ENCODE measurements around the gene NHSL1.
"Not testable (repeated sequence)": the region's sequence is repeated elsewhere in the genome, so short reads cannot be mapped to it uniquely, and the experiment has no call there.

Gene NHSL1

DNA sequence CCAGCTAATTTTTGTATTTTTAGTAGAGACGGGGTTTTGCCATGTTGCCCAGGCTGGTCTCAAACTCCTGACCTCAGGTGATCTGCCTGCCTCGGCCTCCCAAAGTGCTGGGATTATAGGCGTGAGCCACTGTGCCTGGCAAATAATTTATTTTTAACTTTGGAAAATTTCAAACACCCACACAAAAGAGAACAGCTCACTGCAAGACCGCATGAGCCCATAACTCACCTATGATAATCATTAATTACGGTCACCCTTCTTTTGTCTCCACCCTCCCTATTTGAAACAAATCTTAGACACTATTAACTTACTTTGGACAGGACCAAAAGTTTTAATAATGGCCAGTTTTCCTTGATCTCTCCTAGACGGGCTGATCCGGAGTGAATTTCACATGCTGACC is 74.0 kb downstream of the NHSL1 start:
- DNase-seq (ENCODE audit: low read depth in 2 of 2), result not testable (repeated sequence)

DNA sequence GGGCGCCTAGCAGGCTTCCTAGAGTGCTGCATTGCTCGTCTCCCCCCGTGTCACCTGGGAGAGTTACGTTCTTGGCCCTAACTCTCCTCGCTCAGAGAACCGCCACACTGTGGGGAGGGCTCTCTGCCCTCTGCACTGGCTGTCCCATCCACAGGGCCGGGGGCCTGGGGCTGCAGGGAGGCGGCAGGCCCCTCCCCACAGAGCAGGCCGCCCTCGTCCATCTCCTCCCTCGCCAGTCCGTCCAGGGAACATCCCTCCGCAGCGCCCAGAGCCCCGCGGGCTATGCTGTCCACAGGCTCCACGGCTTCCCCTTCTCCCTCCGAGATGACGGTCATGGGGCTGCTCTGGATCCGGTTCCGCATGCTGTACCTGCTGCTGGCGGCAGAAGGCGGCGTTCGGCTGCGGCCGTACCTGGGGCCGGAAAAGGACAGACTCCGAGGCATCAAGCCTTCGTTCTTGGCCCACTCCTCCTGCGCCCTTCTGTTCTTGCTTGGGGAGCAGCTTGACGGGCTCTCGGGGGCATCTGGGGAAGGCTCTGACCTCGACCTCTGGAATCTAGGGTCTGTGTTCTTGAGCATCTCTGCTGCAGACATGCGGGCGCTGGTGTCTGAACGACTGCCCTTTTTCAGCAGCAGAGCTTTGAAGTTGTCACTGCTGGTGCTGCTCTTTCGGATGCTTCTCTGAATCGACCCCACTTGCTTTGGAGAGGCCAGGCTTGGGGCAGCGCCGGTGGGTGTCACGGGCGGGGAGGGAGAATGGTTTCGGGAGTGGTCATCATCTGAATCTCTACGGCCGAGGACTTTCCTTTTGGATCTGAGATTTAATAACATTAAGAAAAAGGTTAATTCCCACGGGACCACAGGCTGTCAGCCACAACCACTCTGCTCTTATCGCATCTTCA is 75.0 kb downstream of the NHSL1 start:
- DNase-seq (ENCODE audit: low read depth in 2 of 2), result no peak

DNA sequence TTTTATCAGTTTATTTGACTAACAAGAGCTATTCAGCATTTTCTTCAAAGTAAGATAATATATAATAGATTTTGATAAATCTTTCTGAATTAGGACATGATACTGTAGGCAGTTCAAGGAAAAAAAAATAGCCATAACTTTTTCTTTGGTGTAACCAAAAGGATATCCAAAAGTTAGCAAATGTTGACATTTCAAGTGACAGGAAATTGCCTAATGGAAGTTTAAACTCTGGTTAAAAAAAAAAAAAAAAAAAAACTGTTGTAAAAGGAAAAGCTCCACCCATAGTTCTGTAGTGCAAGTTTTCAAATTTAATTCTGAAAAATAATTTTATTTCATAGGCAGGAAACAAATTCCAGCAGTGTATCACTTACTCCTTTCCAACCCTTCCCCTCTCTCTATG is 76.4 kb downstream of the NHSL1 start:
- no peak for DNase-seq (ENCODE audit: low read depth in 2 of 2)

DNA sequence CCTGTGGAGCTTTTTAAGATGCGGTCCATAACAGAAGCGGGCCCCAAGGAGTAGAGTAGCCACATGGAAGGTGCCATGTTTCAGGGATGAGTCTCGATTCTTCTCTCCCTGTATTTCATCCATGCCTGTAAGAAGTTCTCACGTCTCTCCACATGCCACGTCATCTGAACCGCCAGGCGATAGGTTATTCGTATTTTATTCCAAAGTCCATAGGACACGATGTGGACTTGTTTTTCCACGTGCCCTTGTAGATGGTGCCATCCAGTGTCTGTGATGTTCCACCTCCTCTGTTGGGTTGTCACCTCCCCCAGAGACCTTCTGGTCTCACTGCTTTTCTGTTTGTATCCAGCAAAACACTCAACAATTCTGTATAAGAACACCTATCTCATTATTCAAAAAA is 77.7 kb downstream of the NHSL1 start:
- no peak for DNase-seq (ENCODE audit: low read depth in 2 of 2)

DNA sequence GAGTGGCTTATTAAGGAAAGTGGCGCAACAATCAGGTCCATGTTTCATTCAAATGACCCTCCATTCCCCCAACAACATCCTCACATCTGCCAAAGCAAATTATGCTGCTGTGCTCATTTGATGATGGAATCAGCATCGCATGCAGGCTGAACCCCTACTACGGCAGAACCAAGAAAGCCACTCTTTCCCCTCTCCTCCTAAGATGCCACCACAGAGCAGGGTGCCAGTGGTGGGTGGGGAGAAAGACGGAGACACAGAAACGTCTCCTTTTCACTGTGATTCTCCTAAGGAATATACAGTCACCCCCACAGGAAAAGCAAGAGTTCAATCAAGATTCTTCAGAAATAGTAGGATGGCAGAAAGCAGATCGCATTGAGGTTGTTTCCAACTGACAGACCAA is 78.2 kb downstream of the NHSL1 start:
- no peak for DNase-seq (ENCODE audit: low read depth in 2 of 2)

DNA sequence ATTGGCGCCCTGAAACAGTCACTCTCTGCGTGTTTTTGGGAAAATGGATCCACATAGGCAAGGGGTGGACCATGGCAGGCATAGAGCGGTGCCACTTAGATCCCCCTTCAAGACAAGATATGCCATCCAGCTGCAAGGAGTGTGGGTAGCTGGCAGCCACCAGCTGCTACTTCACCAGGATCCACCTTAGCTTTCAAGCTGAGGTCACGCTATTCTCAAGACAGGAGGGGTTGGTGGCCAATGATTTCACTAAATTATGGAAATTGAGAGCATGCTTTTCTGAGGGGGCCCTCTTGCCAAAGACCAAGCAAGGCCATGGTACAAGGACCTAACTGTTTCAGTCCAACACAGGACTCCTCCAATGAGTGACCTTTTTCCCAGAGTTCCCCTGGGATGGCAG is 78.9 kb downstream of the NHSL1 start:
- no peak for DNase-seq (ENCODE audit: low read depth in 2 of 2)

DNA sequence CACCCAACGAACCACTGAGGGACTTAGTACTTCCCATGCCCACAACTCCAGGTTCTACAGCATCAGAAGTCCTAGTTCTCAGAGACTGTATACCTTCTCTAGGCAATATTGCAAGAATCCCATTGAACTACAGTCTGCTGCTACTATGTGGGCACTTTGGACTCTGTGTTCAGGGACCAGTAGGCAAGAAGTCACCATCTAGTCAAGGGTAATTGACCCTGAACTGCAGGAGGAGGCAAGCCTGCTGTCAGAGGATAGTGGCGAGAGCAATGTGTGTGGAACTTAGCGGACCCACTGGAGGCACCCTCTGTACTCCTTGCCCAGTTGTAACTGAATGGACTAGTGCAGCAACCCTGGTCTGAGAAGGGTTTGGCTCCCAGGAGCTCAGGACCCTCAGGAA is 79.5 kb downstream of the NHSL1 start:
- no peak for DNase-seq (ENCODE audit: low read depth in 2 of 2)

DNA sequence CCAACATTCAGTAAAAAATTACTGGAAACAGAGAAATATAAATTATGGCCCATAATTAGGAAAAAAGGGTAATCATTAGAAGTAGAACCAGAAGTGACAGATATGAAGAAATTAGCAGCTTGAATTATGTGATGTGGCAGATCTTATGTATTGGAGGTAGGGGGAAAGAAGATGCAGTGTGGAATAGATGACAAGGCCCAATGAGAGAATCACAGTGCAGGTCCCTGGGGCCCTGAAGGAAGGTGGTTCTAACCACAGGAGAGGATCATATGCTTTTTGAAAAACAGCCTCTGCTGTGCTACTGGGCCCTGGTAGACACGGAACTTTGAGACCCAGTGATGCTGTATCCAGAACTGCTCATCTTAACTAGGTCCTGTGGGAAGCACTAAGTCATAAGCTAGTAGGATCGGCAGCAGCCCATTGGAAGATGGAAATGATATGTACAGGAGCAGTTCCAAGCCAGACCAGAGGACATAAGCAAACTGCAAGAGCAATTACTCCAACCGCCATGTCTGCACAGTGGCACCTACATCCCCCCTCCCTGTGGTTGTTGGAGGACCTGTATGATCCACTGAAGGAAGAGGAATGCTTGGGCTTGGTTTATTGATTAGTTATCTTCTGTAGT is 81.1 kb downstream of the NHSL1 start:
- no peak for DNase-seq (ENCODE audit: low read depth in 2 of 2)

DNA sequence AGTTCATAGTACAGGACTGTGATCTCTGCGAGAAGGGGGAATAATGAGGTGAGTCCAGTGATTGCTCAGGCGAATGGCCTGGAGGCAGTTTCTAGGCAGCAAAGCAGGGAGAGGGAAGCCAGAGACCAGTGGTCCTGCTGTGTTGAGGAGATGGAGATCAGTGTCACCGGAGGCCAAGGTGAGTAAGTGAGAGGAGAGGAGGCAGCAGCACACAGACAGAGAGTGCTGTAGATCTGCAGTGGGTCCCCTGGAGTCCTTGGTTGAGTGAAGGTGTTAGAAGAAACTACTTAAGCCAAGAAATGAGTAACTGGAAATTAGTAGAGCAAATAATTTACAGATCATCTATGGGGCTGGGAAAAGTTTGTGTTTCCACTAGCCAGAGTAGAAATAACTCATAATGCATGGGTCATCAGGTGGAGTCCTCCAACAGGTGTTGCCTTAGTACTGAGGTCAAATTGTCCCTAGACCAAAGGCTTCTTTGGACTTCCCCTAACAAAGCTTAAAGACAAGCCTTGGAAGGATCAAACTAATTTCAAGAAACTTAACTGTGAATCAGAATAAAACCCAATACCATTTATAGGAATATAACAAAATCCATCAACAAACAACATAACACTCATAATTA is 81.7 kb downstream of the NHSL1 start:
- DNase-seq (ENCODE audit: low read depth in 2 of 2), result no peak

DNA sequence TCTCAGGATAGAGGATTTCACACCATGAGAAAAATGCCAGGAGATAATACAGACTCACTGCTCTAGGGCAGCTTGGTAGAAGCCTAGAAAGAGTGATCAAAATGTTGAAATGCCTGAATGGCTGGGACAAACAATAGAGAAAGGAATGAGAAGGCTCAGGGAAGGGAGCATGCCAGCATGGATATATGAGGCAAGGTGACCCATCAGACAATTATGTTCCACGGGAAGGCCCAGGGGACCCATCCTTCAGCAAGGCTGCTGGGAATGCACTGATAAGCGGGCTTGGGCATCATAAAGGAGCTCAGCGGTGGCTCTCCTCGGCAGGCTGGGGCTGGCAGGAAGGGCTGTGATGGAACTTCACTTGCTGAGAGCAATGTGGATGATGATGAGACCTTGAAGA is 83.1 kb downstream of the NHSL1 start:
- no peak for DNase-seq (ENCODE audit: low read depth in 2 of 2)

DNA sequence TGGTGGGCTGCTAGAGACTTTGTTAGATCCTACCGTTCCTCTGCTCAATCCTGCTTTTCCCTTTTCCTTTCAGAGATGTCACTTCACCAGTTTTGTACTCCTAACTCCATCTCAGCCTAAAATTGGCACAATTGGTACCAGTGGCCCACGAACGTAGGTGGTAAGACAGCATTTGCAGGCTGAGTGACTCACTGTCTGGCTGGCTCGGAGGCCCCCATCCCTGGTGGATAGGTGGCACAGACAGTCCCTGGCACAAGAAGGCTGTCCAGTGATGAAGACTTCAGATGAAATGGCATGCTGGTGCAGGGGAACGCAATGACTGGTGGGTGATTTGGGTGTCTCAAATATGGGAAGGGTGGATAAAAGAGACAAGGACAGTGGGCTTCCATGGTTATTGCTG is 84.2 kb downstream of the NHSL1 start:
- DNase-seq (ENCODE audit: low read depth in 2 of 2), result no peak

DNA sequence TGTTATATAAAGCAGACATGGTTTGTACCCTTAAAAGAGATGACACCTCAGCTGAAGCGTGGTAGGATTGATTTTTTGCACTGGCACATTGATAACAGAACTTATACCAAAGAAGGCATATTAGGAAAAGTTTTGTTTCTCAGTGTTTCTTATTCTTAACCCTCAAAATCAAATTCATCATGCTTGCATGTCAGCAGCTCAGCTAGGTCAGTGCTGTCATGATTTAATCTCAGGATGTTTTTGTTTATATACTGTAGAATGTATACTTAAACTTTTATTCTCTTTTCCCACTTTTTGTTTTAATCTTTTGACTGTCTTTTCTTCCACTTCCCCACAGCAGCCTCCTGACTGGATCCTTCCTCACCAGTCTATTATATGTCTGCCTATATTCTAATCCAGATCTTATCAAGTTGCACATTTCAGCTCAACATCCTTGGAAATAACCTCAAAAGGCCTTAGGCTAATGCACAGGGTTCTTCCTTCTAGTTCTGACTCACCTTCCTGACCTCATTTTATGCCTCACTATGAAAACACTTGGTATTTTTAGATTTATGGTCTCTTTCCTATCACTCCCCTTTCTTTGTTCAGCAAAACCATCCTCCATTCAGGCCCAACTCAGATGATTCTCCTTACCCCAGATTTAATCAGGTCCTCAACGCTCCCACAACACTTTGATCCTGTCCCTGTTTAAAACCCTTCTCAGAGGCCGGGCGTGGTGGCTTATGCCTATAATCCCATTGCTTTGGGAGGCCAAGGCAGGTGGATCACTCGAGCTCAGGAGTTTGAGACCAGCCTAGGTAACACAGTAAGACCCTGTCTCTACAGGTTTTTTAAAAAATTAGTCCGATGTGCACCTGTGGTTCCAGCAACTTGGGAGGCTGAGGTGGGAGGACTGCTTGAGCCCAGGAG is 88.1 kb downstream of the NHSL1 start:
- DNase-seq (ENCODE audit: low read depth in 2 of 2), result no peak

DNA sequence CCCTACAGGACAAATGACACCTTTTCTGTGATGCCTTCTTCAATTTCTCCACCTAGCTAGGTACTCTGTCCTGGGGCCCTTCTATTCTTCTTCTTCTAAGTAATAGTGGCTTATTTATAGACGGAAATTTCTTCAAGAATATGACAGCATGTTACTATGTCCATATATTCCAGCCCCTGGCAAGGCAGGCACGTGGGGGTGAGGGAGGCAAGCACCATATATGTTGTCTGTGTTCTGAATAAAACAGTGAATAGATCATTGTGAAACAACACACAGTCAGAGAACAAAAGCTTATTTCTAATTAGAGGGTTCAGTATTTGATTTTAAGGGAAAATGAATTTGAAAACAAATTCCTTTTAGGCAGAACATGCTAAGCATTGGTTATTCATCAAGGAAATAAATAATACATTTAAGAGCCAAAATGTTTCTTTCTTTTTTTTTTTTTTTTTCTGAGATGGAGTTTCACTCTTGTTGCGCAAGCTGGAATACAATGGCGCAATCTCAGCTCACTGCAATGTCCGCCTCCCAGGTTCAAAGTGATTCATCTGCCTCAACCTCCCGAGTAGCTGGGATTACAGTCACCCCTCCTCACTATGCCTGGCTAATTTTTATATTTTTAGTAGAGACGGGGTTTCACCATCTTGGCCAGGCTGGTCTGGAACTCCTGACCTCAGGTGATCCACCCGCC is 89.1 kb downstream of the NHSL1 start:
- DNase-seq (ENCODE audit: low read depth in 2 of 2), result no peak

DNA sequence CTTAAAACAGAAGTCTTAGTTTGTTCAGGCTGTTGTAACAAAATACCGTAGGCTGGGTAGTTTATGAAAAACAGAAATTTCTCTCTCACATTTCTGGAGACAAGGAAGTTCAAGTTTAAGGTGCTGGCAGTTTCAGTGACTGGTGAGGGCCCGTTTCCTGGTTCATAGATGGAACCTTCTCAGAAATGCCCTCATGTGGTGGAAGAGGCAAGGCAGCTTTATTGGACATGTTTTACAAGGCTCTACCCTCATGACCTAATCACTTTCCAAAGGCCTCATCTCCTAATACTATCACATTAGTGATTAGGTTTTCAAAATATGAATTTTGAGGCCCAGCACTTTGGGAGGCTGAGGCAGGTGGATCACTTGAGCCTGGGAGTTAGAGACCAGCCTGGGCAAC is 92.9 kb downstream of the NHSL1 start:
- DNase-seq (ENCODE audit: low read depth in 2 of 2), result no peak

DNA sequence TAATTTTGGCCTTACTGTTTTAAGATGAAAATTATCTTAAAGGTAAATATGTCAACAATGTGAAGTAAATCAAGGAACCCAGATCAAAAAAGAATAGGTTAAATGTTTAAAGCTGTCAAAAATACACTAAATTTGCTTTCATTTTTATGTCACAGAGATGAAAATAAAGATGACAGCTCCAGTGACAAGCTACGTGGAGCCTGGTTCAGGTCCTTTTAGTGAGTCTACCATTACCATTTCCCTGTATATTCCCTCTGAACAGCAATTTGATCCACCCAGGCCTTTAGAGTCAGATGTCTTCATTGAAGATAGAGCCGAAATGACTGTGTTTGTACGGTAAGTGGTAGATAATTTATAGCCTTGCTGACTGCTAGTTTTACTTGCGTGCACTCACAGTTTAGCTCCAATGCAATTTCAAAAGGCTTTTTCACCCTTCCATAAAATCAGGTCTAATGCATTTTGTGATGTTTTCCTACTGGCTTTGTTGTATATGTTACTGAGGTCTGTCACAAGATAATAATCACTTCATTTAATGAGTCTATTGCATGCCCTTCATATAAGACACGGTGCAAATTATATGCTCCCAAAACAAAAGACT is 93.4 kb downstream of the NHSL1 start:
- no peak for DNase-seq (ENCODE audit: low read depth in 2 of 2)

DNA sequence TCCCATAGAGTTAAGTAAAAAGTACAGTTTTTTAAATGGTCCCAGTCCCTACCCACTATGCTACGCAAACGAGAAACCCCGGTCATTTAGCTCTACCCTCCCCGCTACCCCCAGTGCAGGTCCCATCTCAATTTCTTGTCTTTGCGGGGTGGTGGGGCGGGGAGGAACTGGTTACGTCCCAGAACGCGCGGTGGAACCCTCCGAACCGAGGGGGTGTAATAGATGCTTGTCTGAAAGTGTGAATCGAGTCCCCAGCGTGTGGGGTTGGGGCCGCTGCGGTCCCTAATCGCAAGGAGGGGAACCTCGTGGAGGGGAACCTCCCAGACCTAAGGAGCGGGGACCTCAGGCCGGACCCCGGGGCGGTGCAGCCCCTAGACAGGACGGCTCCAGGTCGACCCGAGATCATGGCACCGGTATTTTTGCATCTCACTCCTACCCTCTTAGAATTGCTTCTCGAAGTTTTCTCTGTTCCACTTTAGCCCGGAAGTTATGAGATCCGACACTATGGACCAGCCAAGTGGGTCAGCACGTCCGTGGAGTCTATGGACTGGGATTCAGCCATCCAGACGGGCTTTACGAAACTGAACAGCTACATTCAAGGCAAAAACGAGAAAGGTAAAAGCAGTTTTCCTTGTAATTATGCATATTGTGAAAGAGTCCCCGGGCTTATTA is 94.5 kb downstream of the NHSL1 start:
- DNase-seq (ENCODE audit: low read depth in 2 of 2), result no peak

DNA sequence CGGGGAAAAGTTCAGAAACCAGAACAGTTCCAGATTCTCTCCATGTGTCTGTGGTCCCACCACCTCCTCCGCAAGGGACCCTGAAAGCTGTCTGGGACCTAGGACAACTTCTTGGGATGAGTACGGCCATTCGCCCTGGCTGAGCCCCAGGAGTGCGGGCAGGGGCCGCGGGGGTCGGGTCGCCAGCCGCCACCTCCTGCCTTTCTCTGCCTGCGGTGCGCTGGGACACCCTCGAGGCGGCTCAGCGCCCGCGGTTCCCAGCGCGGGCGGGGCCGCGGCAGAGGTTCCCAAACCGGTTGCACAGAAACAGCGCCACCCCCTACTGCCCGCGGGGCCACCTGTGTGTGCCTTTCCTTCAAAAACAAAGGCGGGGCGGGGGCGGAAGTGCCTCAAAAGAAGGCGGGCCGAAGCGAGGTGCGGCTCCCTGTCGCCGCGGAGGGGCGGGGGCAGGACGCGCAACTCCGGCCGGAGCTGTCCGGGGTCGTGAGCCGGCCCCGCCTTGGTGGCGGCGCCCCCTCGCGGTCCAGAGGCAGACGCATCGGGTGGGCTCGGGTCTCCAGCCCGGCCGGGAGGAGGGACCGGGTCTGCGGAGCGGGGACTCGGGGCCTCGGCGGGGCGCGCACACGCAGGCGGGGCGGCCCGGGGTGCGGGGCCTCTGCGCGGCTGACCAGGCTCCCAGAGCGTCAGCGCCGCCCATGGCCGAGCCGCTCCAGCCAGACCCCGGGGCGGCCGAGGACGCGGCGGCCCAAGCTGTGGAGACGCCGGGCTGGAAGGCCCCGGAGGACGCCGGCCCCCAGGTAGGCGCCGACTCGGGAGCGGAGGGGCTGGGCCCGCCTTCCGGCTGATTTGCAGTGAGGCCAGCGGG is 95.3 kb downstream of the NHSL1 start, which contains the start of gene HEBP2:
TSS of gene HEBP2 (plus strand) at position 423 of the 865 bp plus-strand sequence. CDS start at position 696, 273 bp downstream.
- DNase-seq (ENCODE audit: low read depth in 2 of 2), result peak; percentile 79 to 84

DNA sequence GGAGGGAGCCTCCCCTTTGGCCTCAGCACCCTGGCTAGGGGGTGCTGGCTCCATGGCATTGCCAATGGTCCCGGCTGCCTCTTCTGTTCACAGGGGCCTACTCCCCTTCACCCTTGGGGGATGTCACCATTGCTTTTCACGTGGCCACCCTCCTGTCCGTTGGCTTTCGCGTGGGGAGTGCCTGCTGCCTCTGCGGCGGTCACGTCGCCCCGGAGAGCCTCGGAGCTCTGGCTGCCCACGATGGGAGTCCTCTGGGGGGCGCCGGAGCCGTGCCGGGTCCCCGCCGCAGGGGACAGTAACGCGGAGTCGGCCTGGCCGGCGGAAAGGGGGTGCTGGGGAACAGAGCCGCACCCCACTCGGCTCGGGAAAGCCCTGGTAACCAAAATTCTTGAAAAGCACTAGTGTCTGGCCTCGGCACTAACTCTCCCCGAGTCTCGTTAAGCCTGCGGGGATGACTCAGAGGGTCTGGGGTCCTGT is 95.9 kb downstream of the NHSL1 start:
- no peak for DNase-seq (ENCODE audit: low read depth in 2 of 2)

DNA sequence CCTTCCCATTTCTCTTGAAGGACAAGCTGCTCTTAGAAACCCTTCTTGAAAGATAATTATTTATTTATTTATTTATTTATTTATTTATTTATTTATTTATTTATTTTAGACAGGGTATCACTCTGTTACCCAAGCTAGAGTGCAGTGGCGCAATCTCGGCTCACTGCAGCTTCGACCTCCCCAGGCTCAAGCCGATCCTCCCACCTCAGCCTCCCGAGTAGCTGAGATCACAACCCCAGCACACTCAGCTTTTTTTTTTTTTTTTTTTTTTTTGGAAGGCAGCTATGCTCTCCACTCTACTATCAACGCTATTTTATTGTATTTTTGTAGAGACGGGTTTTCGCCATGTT is 96.5 kb downstream of the NHSL1 start:
- DNase-seq (ENCODE audit: low read depth in 2 of 2), result no peak

All from stimulated activated CD4-positive, alpha-beta T cell treated with anti-CD3 and anti-CD28 coated beads, Interleukin-1b, Interleukin-23, amount 100 ng/mL, for 1 hour (primary cell).